CD4-positive, alpha-beta T cell treated with Interleukin-21 for 1 hour (primary cell): ENCODE results near the gene ATP13A5.

Experiments
- DNase-seq: peaks from one replicate; pipeline ENCODE4 v3.0.0-alpha.2; 2020

The ATP13A5 gene

DNA sequence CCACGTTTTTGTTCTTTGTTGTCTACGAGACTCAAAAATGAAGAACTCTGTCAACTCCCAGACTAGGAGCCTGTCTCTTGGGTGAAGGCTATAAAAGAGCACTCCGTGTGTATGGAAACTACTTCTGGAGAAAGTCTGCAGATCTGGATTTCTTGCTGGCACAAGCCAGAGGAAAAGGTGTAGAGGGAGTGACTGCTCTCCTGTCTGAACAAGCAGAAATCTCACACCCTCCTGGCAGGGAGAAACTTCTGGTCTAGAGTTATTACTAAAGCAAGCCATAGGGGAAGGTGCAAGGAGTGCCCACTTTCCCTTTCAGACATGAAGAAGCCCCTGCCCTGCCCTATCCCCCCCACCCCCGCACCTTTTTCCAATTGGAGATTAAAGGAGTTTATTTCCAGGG is 128.1 kb downstream of the ATP13A5 start:
- no peak for DNase-seq

DNA sequence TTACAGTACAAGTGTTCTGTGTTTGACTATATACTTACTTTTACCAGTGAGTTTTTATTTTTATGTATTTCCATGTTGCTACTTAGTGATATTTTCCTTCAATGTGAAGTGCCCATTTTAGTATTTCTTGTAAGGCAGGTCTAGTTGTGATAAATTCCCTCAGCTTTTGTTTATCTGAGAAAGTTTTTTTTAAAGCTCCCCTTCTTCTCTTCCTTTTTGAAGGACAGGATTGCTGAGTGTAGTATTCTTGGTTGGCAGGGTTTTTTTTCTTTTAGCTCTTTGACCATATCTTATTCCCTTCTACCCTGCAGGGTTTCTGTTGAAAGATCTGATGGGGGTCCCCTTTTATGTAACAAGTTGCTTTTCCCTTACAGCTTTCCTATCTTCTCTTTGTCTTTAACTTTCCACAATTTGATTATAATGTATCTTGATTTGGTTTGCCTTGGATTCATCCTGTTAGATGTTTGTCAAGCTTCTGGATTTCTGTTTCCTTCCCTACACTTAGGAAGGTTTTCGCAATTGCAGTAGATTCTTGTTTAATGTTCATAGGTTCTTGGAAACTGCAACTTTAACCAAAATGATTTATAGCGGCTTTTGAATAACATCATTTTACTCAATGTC is 129.6 kb downstream of the ATP13A5 start:
- no peak for DNase-seq

DNA sequence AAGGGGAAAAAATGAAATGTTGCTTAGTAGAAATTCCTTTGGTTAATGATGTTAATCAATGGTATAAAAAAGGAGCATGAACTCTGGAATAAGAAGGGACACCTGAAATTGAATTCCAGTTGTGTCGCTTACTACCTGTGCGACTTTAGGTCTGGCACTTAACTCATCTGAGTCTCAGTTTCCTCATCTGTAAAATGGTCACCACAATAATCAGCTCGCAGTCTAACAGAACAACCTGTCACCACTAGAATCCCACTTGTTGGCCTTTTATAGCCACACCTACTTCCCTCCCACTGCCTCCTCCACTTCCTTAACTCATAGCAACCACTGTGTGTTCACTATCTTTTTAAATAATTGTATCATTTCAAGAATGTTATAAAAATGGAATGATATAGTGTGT is 135.0 kb downstream of the ATP13A5 start:
- DNase-seq, result no peak

DNA sequence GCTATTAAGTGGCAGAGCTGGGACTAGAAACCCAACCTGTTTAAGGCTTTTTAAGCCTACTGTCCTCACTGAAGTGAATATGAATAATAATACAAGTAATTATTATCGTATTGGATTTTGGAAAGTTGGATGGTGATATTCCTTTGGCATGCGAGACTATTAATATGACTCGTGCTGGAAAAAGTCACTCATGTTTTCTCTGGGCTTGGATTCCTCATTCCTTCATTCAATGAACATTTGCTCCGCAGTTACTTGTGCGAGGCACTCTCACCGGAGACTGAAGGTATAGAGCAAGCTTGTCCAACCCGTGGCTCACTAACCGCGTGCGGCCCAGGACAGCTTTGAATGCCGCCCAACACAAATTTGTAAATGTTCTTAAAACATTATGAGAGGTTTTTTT is 136.8 kb downstream of the ATP13A5 start:
- no peak for DNase-seq

DNA sequence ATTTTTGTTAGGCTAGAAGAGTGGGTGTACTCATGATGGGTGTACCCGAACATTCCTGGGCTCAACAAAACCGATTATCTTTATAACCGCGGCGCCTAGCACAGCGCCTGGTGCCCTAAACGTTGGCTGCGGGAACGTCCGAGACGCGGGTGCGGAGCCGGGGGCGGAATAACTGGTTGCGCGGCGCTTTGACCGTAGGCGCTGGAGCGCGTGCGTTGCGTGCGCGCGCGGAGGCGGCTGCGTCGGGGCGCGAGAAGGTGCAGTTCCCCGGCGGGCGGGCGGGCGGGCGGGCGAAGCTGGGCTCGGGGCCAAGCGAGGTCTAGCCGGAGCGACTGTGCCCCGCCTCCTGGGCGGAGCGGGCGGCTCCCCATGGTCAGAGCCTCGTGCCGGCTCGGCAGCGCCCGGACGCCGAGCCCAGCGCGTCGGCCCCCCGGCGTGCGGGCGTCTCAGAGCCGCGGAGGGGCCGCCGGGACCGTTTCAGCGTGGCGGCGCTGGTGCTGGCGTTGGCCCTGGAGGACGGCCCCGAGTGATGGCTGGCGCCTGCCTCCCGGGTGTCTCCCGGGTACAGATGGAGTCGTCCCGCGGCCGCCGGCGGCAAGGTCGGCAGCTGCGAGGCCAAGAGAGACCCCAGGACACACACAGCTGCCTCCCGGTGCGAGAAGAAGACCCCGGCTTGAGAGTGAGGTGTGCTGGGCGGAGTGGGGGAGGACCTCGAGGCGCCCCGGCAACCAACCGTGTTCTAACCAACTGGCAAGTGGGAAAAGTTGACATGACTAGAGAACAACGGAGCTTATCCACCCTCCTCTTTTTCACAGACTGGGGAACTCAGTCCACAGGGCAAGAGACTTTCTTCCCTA is 137.5 kb downstream of the ATP13A5 start, which contains the start of gene PLAAT1:
TSS of gene PLAAT1 (plus strand) at position 373 of the 857 bp plus-strand sequence. CDS start 14,429 bp downstream, outside the sequence.
- DNase-seq, result no peak

DNA sequence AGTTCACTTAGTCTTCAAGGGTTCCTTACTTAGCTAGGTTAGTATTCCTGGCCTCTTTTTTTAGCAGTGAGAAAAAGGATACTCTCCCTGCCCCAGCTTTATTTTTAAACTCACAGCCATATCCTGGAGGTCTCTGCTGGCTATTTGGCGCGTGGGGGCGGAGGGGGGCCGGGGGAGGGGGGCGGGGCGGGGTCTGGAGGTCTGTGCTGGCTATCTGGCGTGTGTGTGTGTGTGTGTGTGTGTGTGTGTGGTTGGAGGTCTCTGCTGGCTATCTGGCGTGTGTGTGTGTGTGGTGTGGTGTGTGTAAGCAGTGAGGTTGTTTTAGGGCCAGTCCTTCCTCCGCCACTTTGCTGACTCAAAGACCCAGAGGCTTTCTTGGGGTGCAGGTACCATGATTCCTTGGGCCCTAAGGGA is 138.1 kb downstream of the ATP13A5 start:
- no peak for DNase-seq

DNA sequence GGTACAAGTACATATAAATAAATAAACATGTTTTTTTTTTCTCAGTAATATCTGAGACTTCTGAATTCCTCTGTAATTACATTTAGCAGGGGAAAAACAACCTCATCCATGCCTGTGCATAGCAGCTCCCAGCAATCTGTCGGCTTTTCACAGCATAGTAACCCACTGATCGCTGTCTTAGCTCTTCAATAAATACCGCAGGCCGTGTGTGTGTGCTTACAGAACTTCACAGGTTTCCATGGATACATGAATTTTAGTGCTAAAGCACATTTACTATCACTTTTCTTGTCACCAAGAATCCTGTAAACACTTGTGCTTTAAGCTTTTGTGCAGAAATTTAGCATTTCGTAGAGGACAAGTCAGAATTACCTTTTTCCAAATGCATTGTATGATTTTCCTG is 141.5 kb downstream of the ATP13A5 start:
- no peak for DNase-seq

DNA sequence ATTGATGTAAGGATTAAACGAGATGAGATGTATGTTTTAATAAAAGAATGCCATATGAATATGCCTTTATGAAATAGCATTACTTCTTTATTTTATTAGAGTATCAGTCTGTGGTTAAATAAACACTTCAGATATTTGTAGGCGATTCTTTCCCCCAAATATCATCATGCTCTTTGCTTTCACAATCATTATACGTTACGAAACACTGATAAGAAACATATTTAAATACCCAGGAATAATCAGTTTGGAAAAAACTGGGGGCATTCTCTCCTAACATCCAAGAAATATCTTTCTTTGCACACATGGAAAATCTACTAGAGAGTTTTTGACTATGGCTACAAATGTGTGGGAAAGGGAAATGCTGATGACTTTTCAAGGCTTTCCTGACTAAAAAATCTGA is 142.0 kb downstream of the ATP13A5 start:
- no peak for DNase-seq

DNA sequence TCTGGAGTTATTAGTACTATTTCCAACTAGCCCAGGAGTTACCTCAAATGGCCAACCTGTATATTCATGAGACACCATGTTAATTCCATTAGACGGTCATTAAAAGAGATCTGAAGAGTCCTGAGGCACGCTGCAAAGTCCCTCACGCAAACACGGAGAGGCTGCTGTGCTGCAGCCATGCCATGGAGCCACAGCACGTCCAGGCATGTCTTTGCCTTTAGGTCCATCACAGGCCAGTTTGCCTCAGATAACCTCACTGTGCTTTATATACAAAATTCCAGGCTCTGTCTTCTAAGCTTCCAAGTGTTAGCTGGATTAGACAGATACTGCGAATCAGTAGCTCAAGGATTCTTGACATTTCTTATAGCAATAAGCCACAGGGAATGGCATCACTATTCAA is 147.4 kb downstream of the ATP13A5 start:
- no peak for DNase-seq

DNA sequence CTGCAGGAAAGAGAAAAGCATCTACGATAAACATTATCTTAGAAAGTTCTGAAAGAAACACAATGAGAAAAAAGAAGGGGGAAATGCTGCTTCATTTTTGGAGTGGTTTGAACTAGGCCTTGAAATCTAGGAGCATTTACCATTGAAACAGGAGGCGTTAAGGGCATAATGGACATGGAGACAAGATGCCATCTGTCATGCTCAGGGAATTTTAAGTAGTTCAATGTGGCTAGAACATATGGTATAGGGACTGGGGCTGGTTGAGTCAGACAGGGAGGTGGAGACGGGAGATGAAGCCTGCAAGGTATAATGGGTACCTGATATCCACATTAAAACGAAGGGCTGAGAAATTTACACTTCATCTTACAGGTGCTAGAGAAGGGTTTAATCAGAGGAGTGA is 147.9 kb downstream of the ATP13A5 start:
- DNase-seq, result no peak

DNA sequence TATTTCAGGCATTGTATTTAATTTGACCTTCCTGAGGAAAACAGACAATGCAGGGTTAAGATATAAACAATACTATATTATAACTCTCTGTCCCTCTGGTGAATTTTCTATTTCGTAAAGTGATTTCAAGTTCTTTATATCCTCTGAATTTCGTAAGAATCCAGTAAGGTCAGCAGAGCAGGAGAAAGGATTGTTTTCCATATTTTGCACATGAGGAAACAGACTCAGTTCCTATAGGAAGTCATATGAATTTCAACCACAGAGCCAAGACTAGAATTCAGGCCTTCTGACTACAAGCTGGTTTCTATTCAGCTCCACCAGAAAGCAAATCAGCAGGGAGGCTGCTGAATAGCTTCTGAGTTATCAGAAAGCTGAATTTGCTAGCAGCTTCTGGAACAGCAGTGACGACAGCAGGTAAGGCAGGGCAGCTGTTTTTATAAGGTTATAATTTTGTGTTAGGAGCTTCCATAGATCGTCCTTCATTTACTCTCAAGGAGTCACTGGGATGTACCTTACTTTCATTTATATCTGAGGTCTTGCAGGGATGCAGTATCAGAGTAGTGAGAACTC is 148.6 kb downstream of the ATP13A5 start:
- no peak for DNase-seq

DNA sequence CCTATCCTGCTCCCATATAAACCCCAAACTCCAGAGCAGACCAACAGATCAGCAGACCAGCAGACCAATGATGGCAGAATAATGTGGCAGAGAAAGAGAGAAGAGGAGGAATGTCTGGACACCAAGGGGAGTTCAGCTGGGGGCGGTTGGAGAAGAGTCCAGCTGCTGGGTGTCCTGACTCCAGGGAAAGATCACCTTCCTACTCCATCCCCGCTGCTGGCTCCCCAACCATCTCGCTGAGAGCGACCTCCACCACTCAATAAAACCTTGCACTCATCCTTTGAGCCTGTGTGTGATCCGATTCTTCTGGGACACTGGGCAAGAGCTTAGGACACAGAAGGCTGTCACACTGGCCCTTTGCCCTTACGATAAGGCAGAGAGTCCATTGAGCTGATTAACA is 150.3 kb downstream of the ATP13A5 start:
- no peak for DNase-seq

DNA sequence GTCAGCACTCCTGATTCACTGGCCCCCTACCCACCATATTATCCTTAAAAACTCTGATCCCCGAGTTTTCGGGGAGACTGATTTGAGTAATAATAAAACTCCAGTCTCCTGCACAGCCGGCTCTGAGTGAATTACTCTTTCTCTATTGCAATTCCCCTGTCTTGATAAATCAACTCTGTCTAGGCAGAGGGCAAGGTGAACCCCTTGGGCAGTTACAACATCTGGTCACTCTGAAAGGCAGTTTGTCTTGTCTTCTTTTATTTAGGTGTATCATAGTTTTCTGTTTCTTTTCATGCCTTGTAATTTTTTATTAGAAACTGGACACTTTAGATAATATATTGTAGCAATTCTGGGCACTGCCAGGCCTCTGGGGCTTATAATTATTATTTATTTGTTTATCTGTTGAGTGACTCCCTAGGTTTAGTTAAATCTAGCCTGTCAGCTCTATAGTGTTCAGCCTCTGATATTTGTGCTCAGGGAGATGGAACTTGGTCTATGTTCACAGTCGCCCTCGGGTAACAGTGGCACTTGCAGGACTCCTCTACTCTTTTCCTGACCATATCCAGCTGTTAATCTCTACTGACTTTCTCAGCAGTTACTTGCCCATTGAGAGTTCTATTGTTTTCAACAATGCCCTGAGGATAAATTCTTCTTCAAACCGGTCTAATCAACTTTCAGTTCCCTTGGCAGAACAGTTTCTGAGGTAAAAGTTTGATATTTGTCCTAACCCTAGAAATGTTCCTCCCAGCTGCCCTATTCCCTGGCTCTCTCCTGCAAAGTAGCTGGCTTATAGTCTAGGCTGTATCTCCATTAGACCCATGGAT is 153.0 kb downstream of the ATP13A5 start:
- no peak for DNase-seq
